HEK293 (cell line): ENCODE measurements around the gene ETV3.

Experiments
- BCL11A ChIP-seq: fragments of 450-650 bp; formaldehyde crosslinking; IDR thresholded peaks from 2 replicates; pipeline ENCODE4 v1.5.1; 2016; ENCODE audit warnings: low read depth, missing biosample characterization, missing genetic modification characterization
- CTCF ChIP-seq: fragments of 450-650 bp; formaldehyde crosslinking; IDR thresholded peaks from 2 replicates; pipeline ENCODE4 v1.5.1; 2016; ENCODE audit warnings: missing biosample characterization, missing genetic modification characterization
- REST ChIP-seq: fragments of 450-650 bp; formaldehyde crosslinking; IDR thresholded peaks from 2 replicates; pipeline ENCODE4 v1.5.1; 2016; ENCODE audit warnings: missing biosample characterization, missing genetic modification characterization
- YY1 ChIP-seq: fragments of 450-650 bp; formaldehyde crosslinking; IDR thresholded peaks from 2 replicates; pipeline ENCODE4 v1.5.1; 2018; ENCODE audit warnings: missing biosample characterization, missing genetic modification characterization
- ZBTB11 ChIP-seq: fragments of 450-650 bp; formaldehyde crosslinking; conservative IDR thresholded peaks from 2 replicates; pipeline ENCODE4 v1.5.1; 2016; ENCODE audit warnings: low read depth, missing biosample characterization, missing genetic modification characterization
- ZNF175 ChIP-seq: fragments of 450-650 bp; formaldehyde crosslinking; IDR thresholded peaks from 2 replicates; pipeline ENCODE4 v1.5.1; 2016; ENCODE audit warnings: missing biosample characterization, missing genetic modification characterization
- ZNF292 ChIP-seq: fragments of 450-650 bp; formaldehyde crosslinking; IDR thresholded peaks from 2 replicates; pipeline ENCODE4 v1.5.1; 2016; ENCODE audit warnings: low read depth, missing biosample characterization, missing genetic modification characterization, borderline replicate concordance
- ZNF658 ChIP-seq: fragments of 450-650 bp; formaldehyde crosslinking; IDR thresholded peaks from 2 replicates; pipeline ENCODE4; 2016; ENCODE audit warnings: missing biosample characterization, missing genetic modification characterization

GRCh38 chr1:157156058-157156541 is 17.9 kb upstream of the ETV3 start:
- TF ChIP-seq ZNF292 (tag by site-specific recombination) (no peak), ZNF658 (tag by site-specific recombination) (no peak), ZBTB11 (tag by site-specific recombination) (no peak), ZNF175 (no peak), REST (tag by site-specific recombination) (no peak), CTCF (tag by site-specific recombination) (peak; percentile 97), YY1 (no peak), BCL11A (tag by site-specific recombination) (no peak)
